GM18517 (cell line): Measurements from ENCODE around the gene SERPINA10.
"Not testable (repeated sequence)": the region's sequence is repeated elsewhere in the genome, so short reads cannot be mapped to it uniquely, and the experiment has no call there.

Experiments used
- ATAC-seq: cut with Tn5 transposase; IDR thresholded peaks from one replicate; pipeline ENCODE4 v1.9.1; 2021; ENCODE audit warnings: mild to moderate bottlenecking, moderate library complexity; ENCODE audit not compliant: unreplicated experiment

Gene SERPINA10

DNA sequence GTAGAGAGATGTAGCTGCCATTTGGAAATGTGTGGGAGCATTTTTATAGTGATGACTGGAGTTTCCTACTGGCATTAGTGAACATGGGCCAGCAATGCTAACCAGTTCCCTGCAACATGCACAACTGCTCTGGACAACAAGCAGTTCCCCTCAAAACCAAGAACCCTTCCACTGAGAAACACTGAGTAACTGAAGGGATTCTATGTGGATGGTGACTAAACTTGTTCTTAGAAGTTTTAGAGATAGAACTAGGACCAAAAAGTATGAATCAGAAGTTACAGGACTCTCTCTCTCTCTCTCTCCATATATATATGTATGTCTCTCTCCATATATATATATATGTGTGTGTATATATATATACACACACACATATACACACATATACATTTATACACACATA is 7.9 kb downstream of the SERPINA10 start:
- no peak for ATAC-seq

DNA sequence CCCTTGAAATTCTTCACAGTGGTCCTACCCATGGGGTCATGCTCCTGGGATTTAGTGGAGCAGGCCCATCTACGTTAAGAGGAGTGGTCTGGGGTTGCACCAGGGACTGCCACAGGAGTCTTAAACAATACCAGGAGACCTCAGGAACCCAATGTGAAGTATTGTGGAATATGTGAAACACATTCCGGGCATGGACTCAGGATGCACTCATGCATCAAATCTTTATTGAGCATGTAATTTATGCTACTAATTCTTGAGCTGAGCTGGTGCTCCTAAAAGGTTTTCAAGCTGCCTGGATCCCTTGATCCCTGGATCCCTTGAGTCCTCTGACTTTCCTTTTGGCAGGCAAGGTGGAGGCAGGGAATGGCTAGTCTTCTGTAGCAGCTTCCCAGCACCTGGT is 8.8 kb downstream of the SERPINA10 start:
- no peak for ATAC-seq

GRCh38 chr14:94282991-94283723 is 9.9 kb downstream of the SERPINA10 start:
- no peak for ATAC-seq

DNA sequence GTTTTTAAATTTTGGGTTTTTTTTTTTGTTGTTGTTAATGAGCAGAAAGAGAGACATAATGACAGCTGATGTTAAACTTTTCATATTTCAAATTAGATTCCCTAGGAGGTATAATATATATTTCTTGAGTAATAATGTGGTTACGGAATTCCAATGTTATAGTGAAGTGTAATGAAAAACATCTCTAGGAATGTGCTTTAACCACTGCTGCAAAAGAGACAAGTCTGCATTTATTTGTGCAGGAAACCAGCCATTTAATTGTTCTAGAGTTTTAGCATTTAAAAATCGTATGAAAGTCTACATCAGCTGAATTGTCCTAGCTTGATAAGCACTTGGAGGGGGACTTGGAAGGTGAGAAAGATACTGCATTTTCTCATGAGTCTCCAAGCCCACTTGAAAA is 14.3 kb downstream of the SERPINA10 start:
- no peak for ATAC-seq

DNA sequence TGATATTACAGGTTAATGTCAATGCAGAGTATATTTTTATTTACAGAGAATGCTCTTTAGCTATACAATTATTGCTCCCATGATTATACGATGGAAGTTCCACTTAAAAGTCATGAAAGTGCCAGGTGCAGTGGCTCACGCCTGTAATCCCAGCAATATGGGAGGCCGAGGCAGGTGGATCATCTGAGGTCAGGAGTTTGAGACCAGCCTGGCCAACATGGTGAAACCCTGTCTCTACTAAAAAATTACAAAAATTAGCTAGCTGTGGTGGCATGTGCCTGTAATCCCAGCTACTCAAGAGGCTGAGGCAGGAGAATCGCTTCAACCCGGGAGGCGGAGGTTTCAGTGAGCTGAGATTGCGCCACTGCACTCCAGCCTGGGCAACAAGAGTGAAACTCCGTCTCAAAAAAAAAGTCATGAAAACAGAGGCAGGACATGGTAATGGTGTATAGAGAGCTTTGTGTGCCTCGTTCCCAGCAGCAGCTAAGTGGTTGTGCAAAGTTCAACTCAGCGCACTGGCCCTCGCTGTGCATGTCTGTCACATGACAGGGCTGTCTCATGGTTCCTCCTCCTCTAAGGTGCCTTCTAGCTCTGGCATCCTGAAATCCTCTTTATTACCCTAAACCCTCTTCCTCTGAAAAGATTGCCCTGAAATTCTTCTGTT is 16.0 kb downstream of the SERPINA10 start:
- ATAC-seq = not testable (repeated sequence)

- ATAC-seq = no peak
These were observed 23.9 kb downstream of the SERPINA10 start for GRCh38 chr14:94269156-94269555.

DNA sequence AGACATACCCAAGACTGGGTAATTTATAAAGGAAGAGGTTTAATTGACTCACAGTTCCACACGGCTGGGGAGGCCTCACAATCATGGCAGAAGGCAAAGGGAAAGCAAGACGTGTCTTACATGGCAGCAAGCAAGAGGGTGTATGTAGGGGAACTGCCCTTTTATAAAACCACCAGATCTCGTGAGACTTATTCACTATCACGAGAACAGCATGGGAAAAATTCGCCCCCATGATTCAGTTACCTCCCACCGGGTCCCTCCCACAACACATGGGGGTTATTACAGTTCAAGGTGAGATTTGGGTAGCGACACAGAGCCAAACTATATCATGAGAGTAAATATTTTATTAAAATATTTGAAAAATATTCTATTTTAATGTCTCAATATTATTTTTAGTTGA is 24.5 kb downstream of the SERPINA10 start:
- ATAC-seq = not testable (repeated sequence)

GRCh38 chr14:94267352-94267751 is 25.7 kb downstream of the SERPINA10 start:
- ATAC-seq = no peak

GRCh38 chr14:94264195-94264594 is 28.9 kb downstream of the SERPINA10 start:
- ATAC-seq = not testable (repeated sequence)

GRCh38 chr14:94244182-94244581 is 48.9 kb downstream of the SERPINA10 start:
- no peak for ATAC-seq

DNA sequence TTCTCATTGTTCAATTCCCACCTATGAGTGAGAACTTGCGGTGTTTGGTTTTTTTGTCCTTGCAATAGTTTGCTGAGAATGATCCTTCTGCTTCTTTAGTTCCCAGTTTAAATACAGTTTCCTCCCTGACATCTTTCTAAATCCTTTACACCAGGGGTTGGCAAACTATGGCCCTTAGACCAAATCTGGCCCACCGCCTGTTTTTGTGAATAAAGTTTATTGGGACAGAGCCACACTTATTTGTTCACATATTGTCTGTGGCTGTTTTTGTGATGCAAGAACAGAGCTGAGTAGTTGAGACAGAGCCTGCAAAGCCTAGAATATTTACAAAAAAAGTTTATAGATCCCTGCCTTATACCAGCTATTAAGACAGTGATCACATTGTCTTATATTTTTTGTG is 53.7 kb downstream of the SERPINA10 start:
- ATAC-seq = no peak

DNA sequence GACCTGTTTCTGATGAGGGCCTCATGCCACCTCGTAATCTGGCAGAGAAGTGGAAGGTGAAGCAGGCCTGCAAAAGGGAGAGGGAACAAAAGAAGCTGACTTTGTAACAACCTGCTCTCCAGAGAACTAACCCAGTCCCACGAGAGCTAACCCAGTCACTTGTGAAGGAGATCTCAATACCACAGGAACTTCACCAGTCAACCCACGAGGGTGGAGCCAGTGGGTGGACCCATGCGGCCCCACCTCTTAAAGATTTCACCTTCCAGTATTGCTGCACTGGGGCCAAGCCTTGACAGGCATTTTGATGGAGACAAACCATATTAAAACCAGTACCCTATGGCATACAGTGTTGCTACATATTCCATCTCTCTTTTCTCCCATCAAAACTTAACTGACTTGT is 55.1 kb downstream of the SERPINA10 start:
- no peak for ATAC-seq

GRCh38 chr14:94237046-94237445 is 56.0 kb downstream of the SERPINA10 start:
- ATAC-seq = no peak
